ENCODE measurements around the gene KIF4A.
A peak's percentile ranks its signal among the peaks of the same experiment; 100 is the strongest.
"Not testable (repeated sequence)": the region's sequence is repeated elsewhere in the genome, so short reads cannot be mapped to it uniquely, and the experiment has no call there.

Gene KIF4A, protein sequence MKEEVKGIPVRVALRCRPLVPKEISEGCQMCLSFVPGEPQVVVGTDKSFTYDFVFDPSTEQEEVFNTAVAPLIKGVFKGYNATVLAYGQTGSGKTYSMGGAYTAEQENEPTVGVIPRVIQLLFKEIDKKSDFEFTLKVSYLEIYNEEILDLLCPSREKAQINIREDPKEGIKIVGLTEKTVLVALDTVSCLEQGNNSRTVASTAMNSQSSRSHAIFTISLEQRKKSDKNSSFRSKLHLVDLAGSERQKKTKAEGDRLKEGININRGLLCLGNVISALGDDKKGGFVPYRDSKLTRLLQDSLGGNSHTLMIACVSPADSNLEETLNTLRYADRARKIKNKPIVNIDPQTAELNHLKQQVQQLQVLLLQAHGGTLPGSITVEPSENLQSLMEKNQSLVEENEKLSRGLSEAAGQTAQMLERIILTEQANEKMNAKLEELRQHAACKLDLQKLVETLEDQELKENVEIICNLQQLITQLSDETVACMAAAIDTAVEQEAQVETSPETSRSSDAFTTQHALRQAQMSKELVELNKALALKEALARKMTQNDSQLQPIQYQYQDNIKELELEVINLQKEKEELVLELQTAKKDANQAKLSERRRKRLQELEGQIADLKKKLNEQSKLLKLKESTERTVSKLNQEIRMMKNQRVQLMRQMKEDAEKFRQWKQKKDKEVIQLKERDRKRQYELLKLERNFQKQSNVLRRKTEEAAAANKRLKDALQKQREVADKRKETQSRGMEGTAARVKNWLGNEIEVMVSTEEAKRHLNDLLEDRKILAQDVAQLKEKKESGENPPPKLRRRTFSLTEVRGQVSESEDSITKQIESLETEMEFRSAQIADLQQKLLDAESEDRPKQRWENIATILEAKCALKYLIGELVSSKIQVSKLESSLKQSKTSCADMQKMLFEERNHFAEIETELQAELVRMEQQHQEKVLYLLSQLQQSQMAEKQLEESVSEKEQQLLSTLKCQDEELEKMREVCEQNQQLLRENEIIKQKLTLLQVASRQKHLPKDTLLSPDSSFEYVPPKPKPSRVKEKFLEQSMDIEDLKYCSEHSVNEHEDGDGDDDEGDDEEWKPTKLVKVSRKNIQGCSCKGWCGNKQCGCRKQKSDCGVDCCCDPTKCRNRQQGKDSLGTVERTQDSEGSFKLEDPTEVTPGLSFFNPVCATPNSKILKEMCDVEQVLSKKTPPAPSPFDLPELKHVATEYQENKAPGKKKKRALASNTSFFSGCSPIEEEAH

GRCh38 chrX:70289793-70290770, at the start of gene KIF4A, which contains the start of gene PDZD11:
Gene KIF4A, plus strand, starts transcription at chrX:70290104. Its CDS starts 355 bp downstream, at chrX:70290459.
Gene PDZD11, minus strand, starts transcription at chrX:70289927. Its CDS starts 586 bp downstream, at chrX:70289341.
- no peaks in the 10 kb centered on the region for H3K36me3 ChIP-seq (ENCODE audit: control insufficient read depth, insufficient read depth, low read length)
- peak within 1 kb of the TSS; percentile 79 for H3K4me3 ChIP-seq (replicated peaks; ENCODE audit: low read depth, low read length)
- no peaks in the 10 kb centered on the region for H3K27me3 ChIP-seq (replicated peaks; ENCODE audit: control insufficient read depth, insufficient read depth, low read length)
- TF ChIP-seq, protein P1, sequence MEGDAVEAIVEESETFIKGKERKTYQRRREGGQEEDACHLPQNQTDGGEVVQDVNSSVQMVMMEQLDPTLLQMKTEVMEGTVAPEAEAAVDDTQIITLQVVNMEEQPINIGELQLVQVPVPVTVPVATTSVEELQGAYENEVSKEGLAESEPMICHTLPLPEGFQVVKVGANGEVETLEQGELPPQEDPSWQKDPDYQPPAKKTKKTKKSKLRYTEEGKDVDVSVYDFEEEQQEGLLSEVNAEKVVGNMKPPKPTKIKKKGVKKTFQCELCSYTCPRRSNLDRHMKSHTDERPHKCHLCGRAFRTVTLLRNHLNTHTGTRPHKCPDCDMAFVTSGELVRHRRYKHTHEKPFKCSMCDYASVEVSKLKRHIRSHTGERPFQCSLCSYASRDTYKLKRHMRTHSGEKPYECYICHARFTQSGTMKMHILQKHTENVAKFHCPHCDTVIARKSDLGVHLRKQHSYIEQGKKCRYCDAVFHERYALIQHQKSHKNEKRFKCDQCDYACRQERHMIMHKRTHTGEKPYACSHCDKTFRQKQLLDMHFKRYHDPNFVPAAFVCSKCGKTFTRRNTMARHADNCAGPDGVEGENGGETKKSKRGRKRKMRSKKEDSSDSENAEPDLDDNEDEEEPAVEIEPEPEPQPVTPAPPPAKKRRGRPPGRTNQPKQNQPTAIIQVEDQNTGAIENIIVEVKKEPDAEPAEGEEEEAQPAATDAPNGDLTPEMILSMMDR (IDR thresholded peaks at IDR 0.05; ENCODE audit: insufficient read depth, low read length, poor library complexity, severe bottlenecking), result no peak
- peak; percentile 93 for DNase-seq (ENCODE audit: extremely low read depth, insufficient read length)

DNA sequence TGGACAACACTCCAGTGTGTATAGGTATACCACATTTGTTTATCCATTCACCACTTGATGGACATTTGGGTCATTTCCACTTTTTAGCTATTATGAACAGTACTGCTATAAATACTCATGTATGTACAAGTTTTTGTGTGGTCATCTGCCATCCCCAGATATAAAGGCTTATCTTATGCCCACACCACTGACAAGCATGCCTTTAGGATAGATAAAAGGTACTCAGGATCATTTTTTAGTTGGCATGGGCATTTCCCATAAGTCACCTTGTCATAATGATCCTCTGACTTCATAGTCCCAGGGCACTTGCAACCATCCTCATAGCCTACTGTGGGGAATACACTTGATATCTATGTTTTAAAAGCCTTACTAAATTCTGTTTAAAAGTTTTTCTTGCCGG, 49.2 kb upstream of the KIF4A start:
- no peak for DNase-seq (ENCODE audit: extremely low read depth, insufficient read length)

DNA sequence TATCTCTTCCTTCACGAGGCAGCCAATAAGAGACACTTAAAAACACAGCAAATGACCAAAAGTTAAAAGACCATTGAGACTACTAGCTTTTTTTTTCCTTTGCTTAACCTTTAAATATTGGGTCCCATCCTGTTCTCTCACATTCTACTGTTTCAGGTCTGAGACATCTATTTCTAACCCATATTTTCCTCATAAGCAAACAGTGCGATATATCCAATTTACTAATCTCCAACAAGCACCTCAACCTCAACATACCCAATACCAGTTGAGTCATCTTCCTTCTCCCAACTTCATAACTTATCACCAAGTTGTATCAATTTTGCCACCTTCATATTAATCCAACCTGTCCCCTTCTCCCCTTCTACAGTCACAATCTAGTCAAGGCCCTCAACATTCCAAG, 48.4 kb upstream of the KIF4A start:
- TF ChIP-seq, protein P1 (IDR thresholded peaks at IDR 0.05; ENCODE audit: insufficient read depth, low read length, poor library complexity, severe bottlenecking), result no peak
- Histone ChIP-seq H3K4me3 (replicated peaks; ENCODE audit: low read depth, low read length) (no peak overlapping the region), H3K36me3 (ENCODE audit: control insufficient read depth, insufficient read depth, low read length) (no peaks in the 10 kb centered on the region), H3K27me3 (replicated peaks; ENCODE audit: control insufficient read depth, insufficient read depth, low read length) (no peaks in the 10 kb centered on the region)
- no peak for DNase-seq (ENCODE audit: extremely low read depth, insufficient read length)

More for the DNA sequence above, 49.2 kb upstream of the KIF4A start:
- Histone ChIP-seq H3K4me3 (replicated peaks; ENCODE audit: low read depth, low read length) (no peak overlapping the region), H3K36me3 (ENCODE audit: control insufficient read depth, insufficient read depth, low read length) (no peaks in the 10 kb centered on the region), H3K27me3 (replicated peaks; ENCODE audit: control insufficient read depth, insufficient read depth, low read length) (no peaks in the 10 kb centered on the region)
- TF ChIP-seq, protein P1 (IDR thresholded peaks at IDR 0.05; ENCODE audit: insufficient read depth, low read length, poor library complexity, severe bottlenecking), result no peak

GRCh38 chrX:70243601-70244000, 46.3 kb upstream of the KIF4A start:
- DNase-seq (ENCODE audit: extremely low read depth, insufficient read length); H3K27me3 ChIP-seq (replicated peaks; ENCODE audit: control insufficient read depth, insufficient read depth, low read length); H3K36me3 ChIP-seq (ENCODE audit: control insufficient read depth, insufficient read depth, low read length); H3K4me3 ChIP-seq (replicated peaks; ENCODE audit: low read depth, low read length): not testable (repeated sequence)

DNA sequence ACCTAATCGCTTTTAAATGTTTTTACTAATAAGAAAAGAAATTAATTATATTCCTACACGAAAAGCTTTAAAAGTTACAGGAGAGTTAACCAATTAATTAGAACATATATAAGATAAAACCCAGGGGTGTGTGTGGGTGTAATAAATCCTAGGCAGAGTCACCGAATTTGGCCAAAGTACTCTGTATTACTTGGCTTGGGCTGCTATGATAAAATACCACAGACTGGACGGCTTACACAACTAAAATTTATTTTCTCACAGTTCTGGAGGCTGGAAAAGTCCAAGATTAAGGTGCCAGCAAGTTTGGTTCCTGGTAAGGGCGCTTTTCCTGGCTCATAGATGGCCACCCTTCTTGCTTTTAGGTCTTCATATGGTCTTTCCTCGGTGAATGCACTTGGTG, 45.0 kb upstream of the KIF4A start:
- TF ChIP-seq, protein P1 (IDR thresholded peaks at IDR 0.05; ENCODE audit: insufficient read depth, low read length, poor library complexity, severe bottlenecking), result no peak
- Histone ChIP-seq H3K4me3 (replicated peaks; ENCODE audit: low read depth, low read length) (no peak overlapping the region), H3K36me3 (ENCODE audit: control insufficient read depth, insufficient read depth, low read length) (no peaks in the 10 kb centered on the region), H3K27me3 (replicated peaks; ENCODE audit: control insufficient read depth, insufficient read depth, low read length) (no peaks in the 10 kb centered on the region)
- DNase-seq (ENCODE audit: extremely low read depth, insufficient read length), result no peak
